Central memory CD8-positive, alpha-beta T cell (primary cell): ENCODE data around the gene JADE2.
A peak's percentile ranks its signal among the peaks of the same experiment; 100 is the strongest.
"Not testable (repeated sequence)": the region's sequence is repeated elsewhere in the genome, so short reads cannot be mapped to it uniquely, and the experiment has no call there.

ENCODE experiments used
- ATAC-seq: fragments of 150-1000 bp; cut with Tn5 transposase; replicated peaks from 2 replicates; pipeline ENCODE4 v1.10.0; 2022; ENCODE audit warnings: mild to moderate bottlenecking, moderate FRiP score, moderate number of reproducible peaks; ENCODE audit not compliant: poor library complexity, severe bottlenecking; ENCODE audit errors: extremely low read depth
- DNase-seq, 2 donors: peaks; one replicate each; pipeline ENCODE4 v3.0.0; 2021; ENCODE audit warnings: low spot score in 2 of 2
- H3K27ac Mint-ChIP-seq: one replicate; pipeline ENCODE4 v1.8.0; 2022; ENCODE audit warnings: low read depth, mild to moderate bottlenecking, moderate library complexity, mixed read lengths
- H3K27me3 Mint-ChIP-seq: one replicate; pipeline ENCODE4 v1.8.0; 2022; ENCODE audit warnings: mixed read lengths
- H3K36me3 Mint-ChIP-seq: one replicate; pipeline ENCODE4 v1.8.0; 2022; ENCODE audit warnings: mild to moderate bottlenecking, moderate library complexity, mixed read lengths; ENCODE audit not compliant: insufficient read depth
- H3K4me1 Mint-ChIP-seq: one replicate; pipeline ENCODE4 v1.8.0; 2022; ENCODE audit warnings: mixed read lengths
- H3K4me3 Mint-ChIP-seq: one replicate; pipeline ENCODE4 v1.8.0; 2022; ENCODE audit warnings: mild to moderate bottlenecking, moderate library complexity, mixed read lengths
- H3K9me3 Mint-ChIP-seq: one replicate; pipeline ENCODE4 v1.8.0; 2022; ENCODE audit warnings: mixed read lengths

The JADE2 gene

GRCh38 chr5:134583766-134584165 is 58.3 kb downstream of the JADE2 start:
- H3K27me3 Mint-ChIP-seq: no peaks in the 10 kb centered on the region
- no peak for DNase-seq
- peak overlapping the region; percentile 49 for H3K27ac Mint-ChIP-seq
- H3K4me1 Mint-ChIP-seq: peaks cover 15% of the 10 kb centered on the region
- no peak for ATAC-seq
- no peaks in the 10 kb centered on the region for H3K9me3 Mint-ChIP-seq
- no peak overlapping the region for H3K4me3 Mint-ChIP-seq
- H3K36me3 Mint-ChIP-seq: peaks cover 11% of the 10 kb centered on the region

- Mint-ChIP-seq H3K4me3 (no peak overlapping the region), H3K4me1 (peaks cover 15% of the 10 kb centered on the region), H3K36me3 (peaks cover 9% of the 10 kb centered on the region), H3K27me3 (no peaks in the 10 kb centered on the region), H3K9me3 (no peaks in the 10 kb centered on the region), H3K27ac (no peak overlapping the region)
- ATAC-seq: no peak
- no peak for DNase-seq
Observed at GRCh38 chr5:134584662-134585061, 59.2 kb downstream of the JADE2 start.

- DNase-seq: no peak
- Mint-ChIP-seq H3K36me3 (peaks cover 6% of the 10 kb centered on the region), H3K4me1 (peaks cover 15% of the 10 kb centered on the region), H3K27me3 (no peaks in the 10 kb centered on the region), H3K27ac (no peak overlapping the region), H3K9me3 (no peaks in the 10 kb centered on the region), H3K4me3 (no peak overlapping the region)
- no peak for ATAC-seq
Observed at GRCh38 chr5:134585966-134586365, 60.5 kb downstream of the JADE2 start.

GRCh38 chr5:134586866-134587524 is 61.5 kb downstream of the JADE2 start:
- Mint-ChIP-seq H3K36me3 (peaks cover 6% of the 10 kb centered on the region), H3K4me1 (peaks cover 15% of the 10 kb centered on the region), H3K27ac (peak overlapping the region; percentile 64), H3K27me3 (no peaks in the 10 kb centered on the region), H3K9me3 (no peaks in the 10 kb centered on the region), H3K4me3 (peak overlapping the region; percentile 48)
- ATAC-seq (peak; percentile 90), DNase-seq (peak; percentile 65 to 72)

GRCh38 chr5:134590992-134591659 is 65.7 kb downstream of the JADE2 start:
- DNase-seq (no peak), ATAC-seq (no peak)
- H3K27me3 Mint-ChIP-seq: no peaks in the 10 kb centered on the region
- H3K27ac Mint-ChIP-seq: no peak overlapping the region
- H3K9me3 Mint-ChIP-seq: no peaks in the 10 kb centered on the region
- peaks cover 10% of the 10 kb centered on the region for H3K4me1 Mint-ChIP-seq
- peaks cover 4% of the 10 kb centered on the region for H3K36me3 Mint-ChIP-seq
- H3K4me3 Mint-ChIP-seq: no peak overlapping the region

- H3K27me3 Mint-ChIP-seq: no peaks in the 10 kb centered on the region
- no peak for DNase-seq
- H3K36me3 Mint-ChIP-seq: no peaks in the 10 kb centered on the region
- H3K4me1 Mint-ChIP-seq: peaks cover 1% of the 10 kb centered on the region
- H3K4me3 Mint-ChIP-seq: no peak overlapping the region
- no peak for ATAC-seq
- H3K27ac Mint-ChIP-seq: no peak overlapping the region
- no peaks in the 10 kb centered on the region for H3K9me3 Mint-ChIP-seq
Observed at GRCh38 chr5:134592141-134592746, 66.8 kb downstream of the JADE2 start.

- H3K9me3 Mint-ChIP-seq: no peaks in the 10 kb centered on the region
Observed at GRCh38 chr5:134594336-134594735, 68.9 kb downstream of the JADE2 start.

GRCh38 chr5:134594797-134595457 is 69.5 kb downstream of the JADE2 start:
- no peaks in the 10 kb centered on the region for H3K27me3 Mint-ChIP-seq

More at GRCh38 chr5:134594336-134594735, 68.9 kb downstream of the JADE2 start:
- no peaks in the 10 kb centered on the region for H3K27me3 Mint-ChIP-seq
- H3K4me3 Mint-ChIP-seq: no peak overlapping the region
- ATAC-seq: no peak
- H3K4me1 Mint-ChIP-seq: no peaks in the 10 kb centered on the region
- DNase-seq: no peak
- H3K27ac Mint-ChIP-seq: no peak overlapping the region
- H3K36me3 Mint-ChIP-seq: no peaks in the 10 kb centered on the region

GRCh38 chr5:134595458-134595838 is 70.0 kb downstream of the JADE2 start:
- Mint-ChIP-seq H3K9me3 (no peaks in the 10 kb centered on the region), H3K27me3 (no peaks in the 10 kb centered on the region), H3K4me1 (no peaks in the 10 kb centered on the region), H3K4me3 (no peak overlapping the region), H3K36me3 (peaks cover 2% of the 10 kb centered on the region), H3K27ac (no peak overlapping the region)
- DNase-seq: no peak
- ATAC-seq: no peak

More at GRCh38 chr5:134594797-134595457, 69.5 kb downstream of the JADE2 start:
- DNase-seq (no peak), ATAC-seq (no peak)
- Mint-ChIP-seq H3K36me3 (peaks cover 2% of the 10 kb centered on the region), H3K4me3 (no peak overlapping the region), H3K4me1 (no peaks in the 10 kb centered on the region), H3K27ac (no peak overlapping the region), H3K9me3 (no peaks in the 10 kb centered on the region)

- ATAC-seq: not testable (repeated sequence)
Observed at GRCh38 chr5:134599820-134600219, 74.3 kb downstream of the JADE2 start.

GRCh38 chr5:134600600-134600999 is 75.1 kb downstream of the JADE2 start:
- ATAC-seq (no peak), DNase-seq (no peak)
- no peak overlapping the region for H3K4me3 Mint-ChIP-seq
- H3K4me1 Mint-ChIP-seq: no peaks in the 10 kb centered on the region
- no peaks in the 10 kb centered on the region for H3K27me3 Mint-ChIP-seq
- peaks cover 10% of the 10 kb centered on the region for H3K36me3 Mint-ChIP-seq
- H3K27ac Mint-ChIP-seq: peak overlapping the region; percentile 84
- no peaks in the 10 kb centered on the region for H3K9me3 Mint-ChIP-seq

More at GRCh38 chr5:134599820-134600219, 74.3 kb downstream of the JADE2 start:
- H3K4me3 Mint-ChIP-seq, H3K27ac Mint-ChIP-seq, H3K27me3 Mint-ChIP-seq, H3K4me1 Mint-ChIP-seq, H3K36me3 Mint-ChIP-seq, DNase-seq, H3K9me3 Mint-ChIP-seq: not testable (repeated sequence)

GRCh38 chr5:134603059-134603458 is 77.6 kb downstream of the JADE2 start:
- H3K9me3 Mint-ChIP-seq: no peaks in the 10 kb centered on the region
- DNase-seq (no peak), ATAC-seq (no peak)
- no peaks in the 10 kb centered on the region for H3K27me3 Mint-ChIP-seq
- no peaks in the 10 kb centered on the region for H3K4me1 Mint-ChIP-seq
- H3K4me3 Mint-ChIP-seq: no peak overlapping the region
- H3K36me3 Mint-ChIP-seq: peaks cover 34% of the 10 kb centered on the region
- H3K27ac Mint-ChIP-seq: no peak overlapping the region
